ENCODE results near the gene PRKG2. TPM values are rescaled to one million over a fixed set of nuclear protein-coding genes. Genes with fewer than 3 reads are reported as not detected.

The PRKG2 gene
- total RNA-seq, 1 donor from 2014 or later: 2.3 TPM

GRCh38 chr4:81205302-81205701 lies 9.7 kb downstream of the PRKG2 start:
- Mint-ChIP-seq H3K9me3 (no peaks in the 10 kb centered on the region), H3K4me1 (no peaks in the 10 kb centered on the region), H3K27me3 (ENCODE audit: insufficient read depth, low read depth) (peaks cover 3% of the 10 kb centered on the region), H3K4me3 (no peak overlapping the region), H3K27ac (no peak overlapping the region), H3K36me3 (no peaks in the 10 kb centered on the region)
- Histone ChIP-seq H3F3A (ENCODE audit: low read depth) (no peaks in the 10 kb centered on the region), H3K79me2 (ENCODE audit: low read depth) (no peaks in the 10 kb centered on the region), H2AFZ (replicated peaks) (no peak overlapping the region), H4K20me1 (ENCODE audit: low read depth) (no peaks in the 10 kb centered on the region), H3K4me1 (no peaks in the 10 kb centered on the region), H3K27ac (no peak overlapping the region), H3K9me3 (ENCODE audit: low read depth) (no peaks in the 10 kb centered on the region), H3K4me2 (no peak overlapping the region), H3K27me3 (peaks cover 3% of the 10 kb centered on the region), H3K9ac (no peak overlapping the region), H3K4me3 (no peak overlapping the region), H3K36me3 (no peaks in the 10 kb centered on the region)
- TF ChIP-seq, protein P1, sequence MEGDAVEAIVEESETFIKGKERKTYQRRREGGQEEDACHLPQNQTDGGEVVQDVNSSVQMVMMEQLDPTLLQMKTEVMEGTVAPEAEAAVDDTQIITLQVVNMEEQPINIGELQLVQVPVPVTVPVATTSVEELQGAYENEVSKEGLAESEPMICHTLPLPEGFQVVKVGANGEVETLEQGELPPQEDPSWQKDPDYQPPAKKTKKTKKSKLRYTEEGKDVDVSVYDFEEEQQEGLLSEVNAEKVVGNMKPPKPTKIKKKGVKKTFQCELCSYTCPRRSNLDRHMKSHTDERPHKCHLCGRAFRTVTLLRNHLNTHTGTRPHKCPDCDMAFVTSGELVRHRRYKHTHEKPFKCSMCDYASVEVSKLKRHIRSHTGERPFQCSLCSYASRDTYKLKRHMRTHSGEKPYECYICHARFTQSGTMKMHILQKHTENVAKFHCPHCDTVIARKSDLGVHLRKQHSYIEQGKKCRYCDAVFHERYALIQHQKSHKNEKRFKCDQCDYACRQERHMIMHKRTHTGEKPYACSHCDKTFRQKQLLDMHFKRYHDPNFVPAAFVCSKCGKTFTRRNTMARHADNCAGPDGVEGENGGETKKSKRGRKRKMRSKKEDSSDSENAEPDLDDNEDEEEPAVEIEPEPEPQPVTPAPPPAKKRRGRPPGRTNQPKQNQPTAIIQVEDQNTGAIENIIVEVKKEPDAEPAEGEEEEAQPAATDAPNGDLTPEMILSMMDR (IDR thresholded peaks at IDR 0.05): no peak
- TF ChIP-seq EZH2 (IDR thresholded peaks at IDR 0.05) (no peak), EZH2phosphoT487 (IDR thresholded peaks at IDR 0.05) (no peak)
- no peak for DNase-seq (ENCODE audit: low spot score)

DNA sequence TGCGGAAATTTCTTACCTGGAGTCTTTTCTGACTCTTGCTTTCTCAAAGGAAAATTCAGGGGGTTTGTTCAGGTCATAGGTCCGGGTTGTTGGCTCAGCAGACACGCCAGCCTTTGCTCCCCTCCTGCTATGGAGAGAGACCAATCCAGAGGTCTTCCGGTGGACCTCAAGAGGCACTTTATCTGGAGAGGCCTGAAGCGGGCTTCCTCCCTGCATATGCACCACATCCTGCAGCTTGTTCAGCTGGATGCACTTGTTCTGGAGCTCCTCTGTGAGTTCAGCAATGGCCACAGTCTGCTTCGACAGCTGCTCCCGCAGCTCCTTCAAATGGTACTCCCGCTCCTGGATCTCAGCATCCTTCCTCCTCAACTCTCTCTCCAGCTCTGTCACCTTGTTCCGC lies 10.5 kb downstream of the PRKG2 start:
- no peak overlapping the region for H3K4me3 ChIP-seq
- H2AFZ ChIP-seq (replicated peaks): peak overlapping the region; percentile 10
- no peak overlapping the region for H3K27ac ChIP-seq
- no peaks in the 10 kb centered on the region for H3K36me3 Mint-ChIP-seq
- no peaks in the 10 kb centered on the region for H4K20me1 ChIP-seq (ENCODE audit: low read depth)
- H3F3A ChIP-seq (ENCODE audit: low read depth): no peaks in the 10 kb centered on the region
- H3K4me1 Mint-ChIP-seq: no peaks in the 10 kb centered on the region
- no peak overlapping the region for H3K4me3 Mint-ChIP-seq
- H3K9ac ChIP-seq: no peak overlapping the region
- H3K9me3 ChIP-seq (ENCODE audit: low read depth): no peaks in the 10 kb centered on the region
- H3K27me3 ChIP-seq: no peaks in the 10 kb centered on the region
- H3K36me3 ChIP-seq: no peaks in the 10 kb centered on the region
- H3K27ac Mint-ChIP-seq: no peak overlapping the region
- H3K79me2 ChIP-seq (ENCODE audit: low read depth): no peaks in the 10 kb centered on the region
- no peak for DNase-seq (ENCODE audit: low spot score)
- H3K4me1 ChIP-seq: no peaks in the 10 kb centered on the region
- no peak overlapping the region for H3K4me2 ChIP-seq
- TF ChIP-seq, protein P1 (IDR thresholded peaks at IDR 0.05): no peak
- no peak for TF ChIP-seq EZH2 (IDR thresholded peaks at IDR 0.05)
- no peak for TF ChIP-seq EZH2phosphoT487 (IDR thresholded peaks at IDR 0.05)
- no peaks in the 10 kb centered on the region for H3K27me3 Mint-ChIP-seq (ENCODE audit: insufficient read depth, low read depth)
- H3K9me3 Mint-ChIP-seq: no peaks in the 10 kb centered on the region

GRCh38 chr4:81199831-81200230 lies 15.2 kb downstream of the PRKG2 start:
- no peak overlapping the region for H3K4me3 Mint-ChIP-seq
- H3K4me2 ChIP-seq: no peak overlapping the region
- no peak for DNase-seq (ENCODE audit: low spot score)
- no peak overlapping the region for H3K4me3 ChIP-seq
- no peak overlapping the region for H3K27ac ChIP-seq
- H3F3A ChIP-seq (ENCODE audit: low read depth): no peaks in the 10 kb centered on the region
- H4K20me1 ChIP-seq (ENCODE audit: low read depth): no peaks in the 10 kb centered on the region
- H3K4me1 ChIP-seq: peaks cover 9% of the 10 kb centered on the region
- H2AFZ ChIP-seq (replicated peaks): no peak overlapping the region
- no peaks in the 10 kb centered on the region for H3K79me2 ChIP-seq (ENCODE audit: low read depth)
- peaks cover 2% of the 10 kb centered on the region for H3K27me3 Mint-ChIP-seq (ENCODE audit: insufficient read depth, low read depth)
- H3K36me3 Mint-ChIP-seq: no peaks in the 10 kb centered on the region
- TF ChIP-seq, protein P1 (IDR thresholded peaks at IDR 0.05): no peak
- no peak for TF ChIP-seq EZH2 (IDR thresholded peaks at IDR 0.05)
- no peak for TF ChIP-seq EZH2phosphoT487 (IDR thresholded peaks at IDR 0.05)
- H3K9ac ChIP-seq: no peak overlapping the region
- no peaks in the 10 kb centered on the region for H3K36me3 ChIP-seq
- H3K9me3 Mint-ChIP-seq: no peaks in the 10 kb centered on the region
- H3K4me1 Mint-ChIP-seq: peaks cover 17% of the 10 kb centered on the region
- no peaks in the 10 kb centered on the region for H3K27me3 ChIP-seq
- H3K27ac Mint-ChIP-seq: no peak overlapping the region
- no peaks in the 10 kb centered on the region for H3K9me3 ChIP-seq (ENCODE audit: low read depth)
